T-cell (primary cell): ENCODE results near the gene FASN. TPM values are rescaled to one million over a fixed set of nuclear protein-coding genes. Genes with fewer than 3 reads are reported as not detected.

Experiments used
- ATAC-seq, 4 experiments: fragments of 200-7000 bp in 3 of 4; fragments of 150-1000 bp in 1 of 4; cut with Tn5 transposase; replicated peaks in 1 of 4; 1 replicate in 3 of 4; 2 replicates in 1 of 4; pipeline ENCODE4 v1.10.0; 2021; ENCODE audit warnings: moderate library complexity in 3 of 4, mild to moderate bottlenecking in 2 of 4, moderate number of reproducible peaks in 1 of 4
- CTCF ChIA-PET, 2 donors: fragments of 300-600 bp; sonication (Branson Sonifier 250); formaldehyde crosslinking; loops; one replicate each; lab custom pipeline; 2022; ENCODE audit warnings: antibody characterized with exemption in 2 of 2; lab: Charles Lee
- POLR2A ChIA-PET, 2 donors: fragments of 300-600 bp; sonication (Branson Sonifier 250); formaldehyde crosslinking; loops; one replicate each; lab custom pipeline; 2022; ENCODE audit warnings: antibody characterized with exemption in 2 of 2; lab: Charles Lee
- DNase-seq, 35 experiments: peaks; one replicate each; pipeline versions ENCODE4 v3.0.0 to v3.0.0-alpha.2; 2013 to 2023
- H3K27ac ChIP-seq: one replicate; pipeline ENCODE4 v1.5.1; 2013; ENCODE audit warnings: low read length
- H3K27me3 ChIP-seq, 2 experiments: replicated peaks in 1 of 2; 1 replicate in 1 of 2; 2 replicates in 1 of 2; pipeline versions ENCODE4 v1.6.1 to v1.7.0; 2013; ENCODE audit warnings: low read length in 1 of 2, mixed read lengths in 1 of 2; ENCODE audit not compliant: control insufficient read depth in 2 of 2, insufficient read depth in 2 of 2; ENCODE audit errors: extremely low read depth in 1 of 2
- H3K36me3 ChIP-seq, 2 donors: 1 replicate in 1 of 2; 2 replicates in 1 of 2; pipeline versions ENCODE4 v1.6.1 to v1.7.0; 2013; ENCODE audit warnings: low read length in 1 of 2; ENCODE audit not compliant: control insufficient read depth in 2 of 2, insufficient read depth in 1 of 2; ENCODE audit errors: extremely low read depth in 1 of 2
- H3K4me1 ChIP-seq, 2 experiments: 1 replicate in 1 of 2; 2 replicates in 1 of 2; pipeline versions ENCODE4 v1.6.1 to v1.7.0; 2013; ENCODE audit warnings: low read length in 2 of 2, mixed read lengths in 1 of 2; ENCODE audit not compliant: insufficient read depth in 2 of 2, control insufficient read depth in 1 of 2; ENCODE audit errors: extremely low read depth in 1 of 2
- H3K4me3 ChIP-seq, 2 donors: 1 replicate in 1 of 2; 2 replicates in 1 of 2; pipeline versions ENCODE4 v1.5.1 to v1.7.0; 2013; ENCODE audit warnings: mild to moderate bottlenecking in 2 of 2, low read length in 1 of 2, moderate library complexity in 1 of 2; ENCODE audit not compliant: control insufficient read depth in 1 of 2; ENCODE audit errors: extremely low read depth in 1 of 2
- H3K9me3 ChIP-seq: 2 replicates; pipeline ENCODE4 v1.7.0; 2013
- H3K27ac Mint-ChIP-seq, 2 donors: one replicate each; pipeline ENCODE4 v1.8.0; 2020 to 2021; ENCODE audit warnings: mild to moderate bottlenecking in 2 of 2, mixed read lengths in 2 of 2
- H3K27me3 Mint-ChIP-seq, 2 donors: one replicate each; pipeline ENCODE4 v1.8.0; 2021 to 2022; ENCODE audit warnings: mixed read lengths in 2 of 2
- H3K36me3 Mint-ChIP-seq: one replicate; pipeline ENCODE4 v1.8.0; 2021; ENCODE audit warnings: mixed read lengths
- H3K4me1 Mint-ChIP-seq, 3 donors: one replicate each; pipeline ENCODE4 v1.8.0; 2020 to 2022; ENCODE audit warnings: mixed read lengths in 3 of 3, mild to moderate bottlenecking in 1 of 3
- H3K4me3 Mint-ChIP-seq, 3 donors: one replicate each; pipeline ENCODE4 v1.8.0; 2020 to 2022; ENCODE audit warnings: mild to moderate bottlenecking in 3 of 3, mixed read lengths in 3 of 3, moderate library complexity in 3 of 3
- H3K9me3 Mint-ChIP-seq, 3 donors: one replicate each; pipeline ENCODE4 v1.8.0; 2020 to 2022; ENCODE audit warnings: mixed read lengths in 3 of 3
- WGBS: methylation state at CpG from one replicate; pipeline ENCODE4 v1.1.5; 2013; ENCODE audit warnings: missing lambda C conversion rate; ENCODE audit not compliant: insufficient coverage; 5-methylcytosine and 5-hydroxymethylcytosine counted together
- total RNA-seq, 35 experiments: library from RNA in 6 of 35; stranded (reverse) in 6 of 35; fragments of 120-200 nt in 1 of 35; gene quantifications; one replicate each; pipeline versions ENCODE4 v1.2.1 to v1.2.4 and lab custom pipeline; 2013 to 2026

FASN gene
- total RNA-seq, 5 donors from 2014 or later (not counting 1 experiment from before 2014, with no cell fraction given) = 48.2 to 144 (median 52.5) TPM

- CTCF ChIA-PET = no interaction called here
- Mint-ChIP-seq H3K36me3 (peaks cover 8% of the 10 kb centered on the region), H3K27ac (no peak overlapping the region), H3K4me1 (peaks cover 8 to 15% (median 14%) of the 10 kb centered on the region in 3 donors), H3K9me3 (no peaks in the 10 kb centered on the region), H3K27me3 (no peaks in the 10 kb centered on the region), H3K4me3 (no peak overlapping the region)
- 99% methylated on average over 8 of the region's 9 CpGs for WGBS
- DNase-seq (no peak), ATAC-seq (no peak)
- Histone ChIP-seq H3K27ac (no peak overlapping the region), H3K36me3 (peaks cover 9% of the 10 kb centered on the region in 2 donors), H3K4me3 (no peak overlapping the region), H3K27me3 (no peaks in the 10 kb centered on the region), H3K9me3 (no peaks in the 10 kb centered on the region), H3K4me1 (peaks cover 4 to 6% of the 10 kb centered on the region in 2 experiments)
- POLR2A ChIA-PET = interaction anchor here (0.5 to 0.7 kb wide), 2 partner anchors 15 to 748 kb away, joined by 3 to 20 read pairs; no protein-coding TSS in a partner anchor
Observed at GRCh38 chr17:82114872-82115271, 16.8 kb upstream of the FASN start.

GRCh38 chr17:82114447-82114846 lies 16.4 kb upstream of the FASN start:
- Histone ChIP-seq H3K27ac (no peak overlapping the region), H3K4me3 (no peak overlapping the region), H3K27me3 (no peaks in the 10 kb centered on the region), H3K36me3 (peaks cover 9% of the 10 kb centered on the region in 2 donors), H3K4me1 (peaks cover under 1 to 1% of the 10 kb centered on the region in 2 experiments), H3K9me3 (no peaks in the 10 kb centered on the region)
- Mint-ChIP-seq H3K27ac (no peak overlapping the region), H3K36me3 (peaks cover 8% of the 10 kb centered on the region), H3K9me3 (no peaks in the 10 kb centered on the region), H3K4me3 (no peak overlapping the region), H3K4me1 (peaks cover 4 to 11% (median 10%) of the 10 kb centered on the region in 3 donors), H3K27me3 (no peaks in the 10 kb centered on the region)
- ChIA-PET CTCF (no interaction called here), POLR2A (interaction anchor here in 1 of 2 donors (0.5 kb wide), 1 partner anchor 748 kb away, joined by 3 read pairs; no protein-coding TSS in a partner anchor)
- ATAC-seq (no peak), DNase-seq (no peak)
- WGBS = 100% methylated on average over 4 of the region's 10 CpGs

- H3K27me3 Mint-ChIP-seq = no peaks in the 10 kb centered on the region
- peaks cover 3 to 7% (median 6%) of the 10 kb centered on the region in 3 donors for H3K4me1 Mint-ChIP-seq
- H3K36me3 Mint-ChIP-seq = peaks cover 8% of the 10 kb centered on the region
- no peak for DNase-seq
- ChIA-PET CTCF (no interaction called here), POLR2A (interaction anchor here in 1 of 2 donors (0.5 kb wide), 1 partner anchor 749 kb away, joined by 3 read pairs; no protein-coding TSS in a partner anchor)
- ATAC-seq = no peak
- Histone ChIP-seq H3K4me3 (no peak overlapping the region), H3K4me1 (no peaks in the 10 kb centered on the region), H3K36me3 (peaks cover 9% of the 10 kb centered on the region in 2 donors), H3K27me3 (no peaks in the 10 kb centered on the region), H3K9me3 (no peaks in the 10 kb centered on the region), H3K27ac (no peak overlapping the region)
- H3K4me3 Mint-ChIP-seq = no peak overlapping the region
- no peaks in the 10 kb centered on the region for H3K9me3 Mint-ChIP-seq
- H3K27ac Mint-ChIP-seq = no peak overlapping the region
- WGBS = 89% methylated on average over 10 of the region's 13 CpGs
Observed at GRCh38 chr17:82113941-82114340, 15.9 kb upstream of the FASN start.

GRCh38 chr17:82113422-82113821 lies 15.4 kb upstream of the FASN start:
- WGBS = 93% methylated on average over 5 of the region's 9 CpGs
- DNase-seq (no peak), ATAC-seq (no peak)
- peaks cover 9% of the 10 kb centered on the region in 2 donors for H3K36me3 ChIP-seq
- H3K27ac ChIP-seq = no peak overlapping the region
- CTCF ChIA-PET = no interaction called here
- Mint-ChIP-seq H3K27me3 (no peaks in the 10 kb centered on the region), H3K36me3 (peaks cover 8% of the 10 kb centered on the region), H3K9me3 (no peaks in the 10 kb centered on the region), H3K4me1 (peaks cover 7 to 8% (median 8%) of the 10 kb centered on the region in 3 donors), H3K27ac (no peak overlapping the region), H3K4me3 (no peak overlapping the region)
- H3K4me1 ChIP-seq = no peaks in the 10 kb centered on the region
- no peak overlapping the region for H3K4me3 ChIP-seq
- POLR2A ChIA-PET = interaction anchor here in 1 of 2 donors (0.5 kb wide), 1 partner anchor 30 kb away, joined by 5 read pairs; no protein-coding TSS in a partner anchor
- no peaks in the 10 kb centered on the region for H3K27me3 ChIP-seq
- H3K9me3 ChIP-seq = no peaks in the 10 kb centered on the region

GRCh38 chr17:82112914-82113311 lies 14.9 kb upstream of the FASN start:
- H3K36me3 Mint-ChIP-seq = peaks cover 8% of the 10 kb centered on the region
- H3K4me3 ChIP-seq = no peak overlapping the region
- no peaks in the 10 kb centered on the region for H3K27me3 ChIP-seq
- peaks cover 0 to 3% of the 10 kb centered on the region in 2 experiments for H3K4me1 ChIP-seq
- H3K36me3 ChIP-seq = peaks cover 9% of the 10 kb centered on the region in 2 donors
- H3K9me3 ChIP-seq = no peaks in the 10 kb centered on the region
- no peak for ATAC-seq
- no peaks in the 10 kb centered on the region for H3K9me3 Mint-ChIP-seq
- POLR2A ChIA-PET = interaction anchor here in 1 of 2 donors (0.5 kb wide), 1 partner anchor 31 kb away, joined by 5 read pairs; no protein-coding TSS in a partner anchor
- no peak for DNase-seq
- H3K4me1 Mint-ChIP-seq = peaks cover 9 to 10% (median 9%) of the 10 kb centered on the region in 3 donors
- no peaks in the 10 kb centered on the region for H3K27me3 Mint-ChIP-seq
- WGBS = 88% methylated on average over 2 of the region's 6 CpGs
- no peak overlapping the region for H3K27ac ChIP-seq
- CTCF ChIA-PET = no interaction called here
- no peak overlapping the region for H3K27ac Mint-ChIP-seq
- no peak overlapping the region for H3K4me3 Mint-ChIP-seq

- Mint-ChIP-seq H3K4me1 (peaks cover 10 to 14% (median 12%) of the 10 kb centered on the region in 3 donors), H3K27me3 (no peaks in the 10 kb centered on the region), H3K27ac (no peak overlapping the region), H3K9me3 (no peaks in the 10 kb centered on the region), H3K36me3 (peaks cover 8% of the 10 kb centered on the region), H3K4me3 (no peak overlapping the region)
- no peaks in the 10 kb centered on the region for H3K9me3 ChIP-seq
- H3K4me1 ChIP-seq = peaks cover 0 to 9% of the 10 kb centered on the region in 2 experiments
- WGBS = 94% methylated on average over 13 of the region's 18 CpGs
- DNase-seq (no peak), ATAC-seq (no peak)
- ChIA-PET CTCF (no interaction called here), POLR2A (no interaction called here)
- H3K4me3 ChIP-seq = no peak overlapping the region
- H3K27ac ChIP-seq = no peak overlapping the region
- peaks cover 9% of the 10 kb centered on the region in 2 donors for H3K36me3 ChIP-seq
- H3K27me3 ChIP-seq = no peaks in the 10 kb centered on the region
Observed at GRCh38 chr17:82112181-82112913, 14.3 kb upstream of the FASN start.
